BE2C (cell line): ENCODE results near the gene LENG1.
A peak's percentile ranks its signal among the peaks of the same experiment; 100 is the strongest.
"Not testable (repeated sequence)": the region's sequence is repeated elsewhere in the genome, so short reads cannot be mapped to it uniquely, and the experiment has no call there.

Experiments used
- DNase-seq: peaks from one replicate; pipeline ENCODE4 v3.0.0-alpha.2; 2020
- H3K27me3 ChIP-seq: fragments of 250-450 bp; sonication (Bioruptor Pico); 2 replicates; pipeline ENCODE4 v1.5.1; 2020; ENCODE audit warnings: mild to moderate bottlenecking
- H3K36me3 ChIP-seq: fragments of 250-450 bp; sonication (Bioruptor Pico); 2 replicates; pipeline ENCODE4 v1.5.1; 2020; ENCODE audit warnings: mild to moderate bottlenecking
- H3K4me1 ChIP-seq: fragments of 250-450 bp; sonication (Bioruptor Pico); 2 replicates; pipeline ENCODE4 v1.5.1; 2020
- H3K4me3 ChIP-seq: 2 replicates; pipeline ENCODE4 v1.5.1; 2011; ENCODE audit warnings: low read depth, low read length
- H3K9me3 ChIP-seq: fragments of 250-450 bp; sonication (Bioruptor Pico); 2 replicates; pipeline ENCODE4 v1.5.1; 2020
- TF ChIP-seq, protein P1 (sequence below): IDR thresholded peaks from 2 replicates; pipeline ENCODE4 v1.5.1; 2012; ENCODE audit warnings: mild to moderate bottlenecking, low read depth, low read length

Gene LENG1

DNA sequence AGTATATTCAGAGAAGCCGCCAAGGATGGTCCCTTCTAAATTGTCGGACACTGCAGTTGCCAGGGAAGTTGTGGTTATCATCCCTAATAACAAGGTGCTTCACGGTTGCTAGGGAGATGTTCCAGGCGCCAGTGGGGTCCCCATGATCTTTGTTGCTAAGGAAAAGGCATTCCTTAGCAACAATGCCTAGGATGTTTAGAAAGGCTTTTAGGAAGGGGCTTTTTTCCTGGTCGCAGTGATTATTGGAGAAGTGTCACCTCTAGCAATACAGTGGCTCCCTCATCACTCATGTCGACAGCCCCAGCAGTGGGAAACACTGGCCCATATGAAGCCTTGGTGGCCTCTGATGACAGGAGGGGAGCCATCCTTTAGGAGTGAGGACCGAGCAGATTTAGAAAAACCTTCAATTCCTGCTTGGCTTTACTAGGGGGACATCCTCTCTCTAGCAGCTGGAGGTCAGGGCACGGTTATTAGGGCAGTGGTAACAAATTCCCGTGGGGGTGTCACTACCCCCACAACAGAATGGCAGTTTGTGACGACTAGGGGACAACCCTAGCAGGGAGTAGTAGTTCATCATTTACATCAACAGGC lies 19.8 kb upstream of the LENG1 start:
- Histone ChIP-seq H3K27me3 (no peaks in the 10 kb centered on the region), H3K9me3 (no peaks in the 10 kb centered on the region), H3K4me3 (no peak overlapping the region), H3K4me1 (peaks cover 4% of the 10 kb centered on the region; the same call in 1 of the 2 replicates), H3K36me3 (no peaks in the 10 kb centered on the region)
- TF ChIP-seq, protein P1, sequence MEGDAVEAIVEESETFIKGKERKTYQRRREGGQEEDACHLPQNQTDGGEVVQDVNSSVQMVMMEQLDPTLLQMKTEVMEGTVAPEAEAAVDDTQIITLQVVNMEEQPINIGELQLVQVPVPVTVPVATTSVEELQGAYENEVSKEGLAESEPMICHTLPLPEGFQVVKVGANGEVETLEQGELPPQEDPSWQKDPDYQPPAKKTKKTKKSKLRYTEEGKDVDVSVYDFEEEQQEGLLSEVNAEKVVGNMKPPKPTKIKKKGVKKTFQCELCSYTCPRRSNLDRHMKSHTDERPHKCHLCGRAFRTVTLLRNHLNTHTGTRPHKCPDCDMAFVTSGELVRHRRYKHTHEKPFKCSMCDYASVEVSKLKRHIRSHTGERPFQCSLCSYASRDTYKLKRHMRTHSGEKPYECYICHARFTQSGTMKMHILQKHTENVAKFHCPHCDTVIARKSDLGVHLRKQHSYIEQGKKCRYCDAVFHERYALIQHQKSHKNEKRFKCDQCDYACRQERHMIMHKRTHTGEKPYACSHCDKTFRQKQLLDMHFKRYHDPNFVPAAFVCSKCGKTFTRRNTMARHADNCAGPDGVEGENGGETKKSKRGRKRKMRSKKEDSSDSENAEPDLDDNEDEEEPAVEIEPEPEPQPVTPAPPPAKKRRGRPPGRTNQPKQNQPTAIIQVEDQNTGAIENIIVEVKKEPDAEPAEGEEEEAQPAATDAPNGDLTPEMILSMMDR, result no peak
- no peak for DNase-seq

DNA sequence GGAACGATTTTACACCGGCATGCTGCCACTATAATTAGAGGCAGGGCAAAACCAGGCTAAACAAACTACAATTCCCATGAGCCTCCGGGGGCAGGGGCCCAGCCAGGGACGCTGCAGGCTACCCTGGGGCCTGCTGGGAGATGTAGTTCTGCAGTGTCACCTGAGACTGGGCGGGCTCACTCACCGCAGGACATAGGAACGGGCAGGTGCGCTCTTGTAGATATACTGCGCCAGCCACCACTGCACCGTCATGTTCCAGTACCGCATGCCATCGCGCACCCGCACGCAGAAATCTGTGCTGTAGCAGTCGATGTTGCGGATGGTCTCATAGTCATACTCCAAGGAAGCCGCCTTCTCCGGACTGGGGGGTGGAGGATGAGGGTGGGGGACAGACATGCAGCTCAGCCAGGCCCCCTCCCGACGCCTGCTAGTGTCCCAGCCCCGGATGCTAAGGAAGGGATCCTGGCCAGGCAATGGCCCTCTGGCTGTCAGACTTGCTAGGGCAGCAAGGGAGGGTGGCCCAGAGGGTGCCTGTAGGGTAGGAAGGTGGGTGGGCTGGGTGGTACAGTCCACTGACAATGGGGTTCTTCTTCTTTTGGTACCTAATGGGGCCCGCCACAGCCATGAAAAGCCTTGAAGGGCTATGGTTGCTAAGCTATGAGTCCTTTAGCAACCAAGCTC lies 19.2 kb upstream of the LENG1 start:
- no peaks in the 10 kb centered on the region for H3K36me3 ChIP-seq

DNA sequence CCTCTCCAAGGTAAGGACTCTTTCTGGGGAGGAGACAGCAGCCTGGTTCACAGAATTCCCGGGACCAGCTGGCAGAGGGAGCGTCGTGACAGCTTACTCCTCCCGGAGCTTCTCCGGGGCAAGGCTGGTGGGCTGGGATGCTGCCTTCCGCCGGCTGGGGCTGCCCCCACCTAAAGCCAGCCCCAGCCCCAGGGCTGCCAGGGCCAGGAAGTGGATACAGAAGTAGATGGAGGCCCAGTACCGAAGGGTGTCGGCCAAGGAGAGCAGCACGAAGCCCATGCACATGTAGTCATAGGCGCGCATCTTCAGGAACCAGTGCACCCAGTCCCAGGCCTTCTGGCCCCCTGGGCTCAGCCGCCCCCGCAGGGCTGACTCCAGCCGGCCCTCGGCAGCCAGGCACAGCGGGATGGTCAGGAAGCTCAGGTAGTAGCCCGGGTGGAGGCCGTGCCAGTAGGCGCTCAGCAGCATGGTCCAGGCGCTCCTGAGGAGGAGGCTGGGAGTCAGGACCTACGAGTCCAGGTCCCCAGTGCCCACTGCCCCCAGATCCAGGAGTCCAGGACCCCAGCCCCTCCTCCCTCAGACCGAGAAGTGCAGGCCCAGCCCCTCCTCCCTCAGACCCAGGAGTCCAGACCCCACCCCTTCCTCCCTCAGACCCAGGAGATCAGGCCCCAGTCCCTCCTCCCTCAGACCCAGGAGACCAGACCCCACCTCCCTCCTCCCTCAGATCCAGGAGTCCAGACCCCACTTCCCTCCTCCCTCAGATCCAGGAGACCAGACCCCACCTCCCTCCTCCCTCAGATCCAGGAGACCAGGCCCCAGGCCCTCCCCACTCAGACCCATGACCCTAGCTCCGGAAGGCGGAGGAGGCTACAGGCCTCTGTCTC lies 14.7 kb upstream of the LENG1 start:
- H3K4me3 ChIP-seq, result no peak overlapping the region
- no peaks in the 10 kb centered on the region for H3K36me3 ChIP-seq
- H3K27me3 ChIP-seq, result peaks cover 9% of the 10 kb centered on the region; the same call in 1 of the 2 replicates
- DNase-seq, result no peak
- H3K9me3 ChIP-seq, result no peaks in the 10 kb centered on the region
- no peaks in the 10 kb centered on the region for H3K4me1 ChIP-seq
- TF ChIP-seq, protein P1, result no peak

More for the DNA sequence above, 19.2 kb upstream of the LENG1 start:
- TF ChIP-seq, protein P1, result no peak
- Histone ChIP-seq H3K4me1 (peaks cover 4% of the 10 kb centered on the region; the same call in 1 of the 2 replicates), H3K27me3 (no peaks in the 10 kb centered on the region; the same call in 1 of the 2 replicates), H3K4me3 (no peak overlapping the region), H3K9me3 (no peaks in the 10 kb centered on the region)
- DNase-seq, result peak; percentile 57

DNA sequence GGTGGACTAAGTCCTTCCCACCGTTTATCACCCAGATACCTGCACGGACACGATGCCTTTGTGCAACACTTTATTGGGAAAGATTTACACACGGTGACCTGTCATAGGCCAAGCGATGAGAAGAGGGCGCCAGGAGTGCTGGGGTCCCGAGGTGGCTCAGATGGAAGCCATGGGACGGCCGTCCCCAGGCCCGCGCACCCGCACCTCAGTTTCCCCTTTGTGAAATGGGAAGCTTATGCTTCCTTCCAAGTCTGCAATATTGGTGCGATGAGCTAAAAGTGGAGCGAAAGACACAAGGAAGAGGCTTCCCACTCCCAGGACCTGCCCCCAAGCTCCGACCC lies 13.8 kb upstream of the LENG1 start:
- no peak for DNase-seq
- H3K4me3 ChIP-seq, result no peak overlapping the region
- no peaks in the 10 kb centered on the region for H3K9me3 ChIP-seq
- H3K27me3 ChIP-seq, result peaks cover 9% of the 10 kb centered on the region; the same call in 1 of the 2 replicates
- no peaks in the 10 kb centered on the region for H3K4me1 ChIP-seq
- TF ChIP-seq, protein P1, result no peak
- H3K36me3 ChIP-seq, result no peaks in the 10 kb centered on the region

DNA sequence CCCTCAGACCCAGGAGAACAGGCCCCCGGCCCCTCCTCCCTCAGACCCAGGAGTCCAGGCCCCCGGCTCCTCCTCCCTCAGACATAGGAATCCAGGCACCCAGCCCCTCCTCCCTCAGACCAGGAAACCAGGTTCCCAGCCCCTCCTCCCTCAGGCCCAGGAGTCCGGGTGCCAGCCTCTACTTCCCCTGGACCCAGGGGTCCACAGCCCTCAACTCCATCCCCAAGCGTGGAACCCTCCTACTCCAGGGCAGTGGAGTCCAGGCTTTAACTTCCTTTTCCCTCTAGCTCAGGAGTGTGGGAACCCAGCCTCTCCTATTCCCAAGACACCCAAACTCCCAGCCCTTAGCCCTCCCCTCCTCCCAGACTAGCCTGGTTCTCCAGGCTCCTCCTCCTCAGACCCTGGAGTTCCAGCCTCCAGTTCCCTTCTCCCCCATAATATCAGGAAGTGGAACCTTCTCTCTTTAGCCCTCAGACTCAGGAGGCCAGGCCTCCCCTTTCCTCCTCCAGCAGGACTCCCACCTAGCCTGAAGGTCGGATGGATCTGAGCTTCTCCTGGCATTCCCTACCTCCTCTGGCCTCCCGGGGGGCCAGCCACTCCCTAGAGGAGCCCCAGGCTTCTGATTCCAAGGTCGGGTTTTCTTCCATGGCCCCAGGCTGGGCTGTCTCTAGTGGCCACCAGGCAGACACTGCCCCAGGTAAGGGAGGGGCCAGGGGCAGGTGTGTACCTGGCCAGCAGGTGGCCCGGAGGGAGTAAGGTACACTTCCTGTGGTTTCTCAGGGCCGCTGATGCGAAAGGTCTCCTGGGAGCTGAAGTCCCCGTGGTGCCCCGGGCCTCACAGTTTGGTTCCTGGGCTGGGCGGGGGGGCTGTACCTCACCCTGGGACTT lies 13.2 kb upstream of the LENG1 start, which contains the start of gene TMC4:
Gene TMC4 (minus strand): TSS at position 690 of the 888 bp plus-strand sequence. CDS start 43 bp downstream, at position 647.
- TF ChIP-seq, protein P1, result no peak
- Histone ChIP-seq H3K36me3 (no peaks in the 10 kb centered on the region), H3K4me1 (no peaks in the 10 kb centered on the region), H3K27me3 (peaks cover 9% of the 10 kb centered on the region; the same call in 1 of the 2 replicates), H3K4me3 (no peak within 1 kb of the TSS), H3K9me3 (no peaks in the 10 kb centered on the region)
- DNase-seq, result no peak

DNA sequence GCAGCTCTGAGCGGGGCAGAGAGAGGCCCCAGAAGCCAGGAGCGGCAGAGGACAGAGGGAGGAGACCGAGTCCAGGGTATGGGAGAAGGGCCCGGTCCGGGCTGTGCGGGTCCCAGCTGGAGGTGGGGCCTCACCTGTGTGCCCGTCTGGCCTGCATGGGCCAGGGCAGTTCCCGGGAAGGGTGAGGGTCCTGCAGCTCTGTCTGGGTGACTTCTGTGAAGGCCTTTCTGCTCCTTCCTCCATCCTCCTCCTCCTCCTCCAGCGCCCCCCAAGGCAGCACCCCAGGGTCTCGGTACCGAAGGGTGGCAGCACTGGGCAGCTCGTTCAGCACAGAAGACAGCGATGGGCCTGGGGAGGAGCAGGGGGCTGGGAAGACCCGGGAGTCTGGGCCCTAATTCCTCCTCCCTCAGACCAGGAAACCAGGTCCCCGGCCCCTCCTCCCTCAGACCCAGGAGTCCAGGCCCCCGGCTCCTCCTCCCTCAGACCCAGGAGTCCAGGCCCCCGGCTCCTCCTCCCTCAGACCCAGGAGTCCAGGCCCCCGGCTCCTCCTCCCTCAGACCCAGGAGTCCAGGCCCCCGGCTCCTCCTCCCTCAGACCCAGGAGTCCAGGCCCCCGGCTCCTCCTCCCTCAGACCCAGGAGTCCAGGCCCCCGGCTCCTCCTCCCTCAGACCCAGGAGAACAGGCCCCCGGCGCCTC lies 12.4 kb upstream of the LENG1 start:
- not testable (repeated sequence) for H3K4me1 ChIP-seq, H3K36me3 ChIP-seq, H3K4me3 ChIP-seq

More for the DNA sequence above, 12.4 kb upstream of the LENG1 start:
- not testable (repeated sequence) for DNase-seq, H3K9me3 ChIP-seq, H3K27me3 ChIP-seq
